GM21619 (cell line): Measurements from ENCODE around the gene FRYL.
"Not testable (repeated sequence)": the region's sequence is repeated elsewhere in the genome, so short reads cannot be mapped to it uniquely, and the experiment has no call there.

Experiments
- ATAC-seq: cut with Tn5 transposase; IDR thresholded peaks from one replicate; pipeline ENCODE4 v1.9.1; 2021; ENCODE audit not compliant: unreplicated experiment

Gene FRYL

DNA sequence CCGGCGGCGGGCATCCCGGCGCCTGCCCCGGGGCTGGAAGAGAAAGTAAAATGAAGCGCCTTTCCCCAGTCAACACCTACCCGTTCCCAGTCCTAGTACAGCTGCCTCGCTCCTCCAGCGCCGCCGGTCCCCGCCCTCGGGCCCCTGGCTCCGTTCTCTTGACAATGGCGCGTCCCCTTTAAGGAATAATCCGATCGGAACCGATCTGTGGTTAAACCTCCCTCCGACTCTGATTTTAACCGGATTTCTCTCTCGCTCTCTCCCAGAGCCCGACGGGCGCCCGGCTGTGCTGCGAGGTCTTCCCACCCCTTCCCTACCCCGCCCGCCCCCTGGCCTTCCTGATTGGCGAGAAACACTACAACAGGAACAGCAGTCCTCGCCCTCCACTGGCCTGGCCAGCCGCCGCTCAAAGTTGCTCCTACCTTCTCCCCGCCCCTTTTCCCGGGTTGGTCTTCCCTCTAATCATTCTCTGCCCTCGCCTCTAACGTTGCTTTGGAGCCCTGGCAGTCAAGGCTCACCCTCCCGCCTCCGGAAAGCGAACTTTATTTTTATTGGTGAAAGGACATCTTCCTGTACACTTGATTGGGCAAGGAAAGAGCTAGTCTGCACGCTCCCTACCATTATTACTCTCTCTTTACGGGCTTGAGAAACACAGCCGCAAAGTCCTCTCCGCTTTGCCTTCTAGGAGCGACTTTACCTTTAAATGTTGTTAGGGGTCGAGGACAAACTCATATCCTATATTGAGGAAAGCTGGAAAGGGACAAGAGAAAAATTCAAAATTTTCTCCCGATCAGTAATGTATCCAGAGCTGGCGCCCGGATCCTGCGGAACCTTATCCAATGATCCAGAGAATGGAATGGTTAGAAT, at the start of gene FRYL:
TSS of gene FRYL (minus strand) at position 282 of the 867 bp plus-strand sequence. CDS start 145,869 bp downstream, outside the sequence.
- peak; percentile 86 for ATAC-seq

DNA sequence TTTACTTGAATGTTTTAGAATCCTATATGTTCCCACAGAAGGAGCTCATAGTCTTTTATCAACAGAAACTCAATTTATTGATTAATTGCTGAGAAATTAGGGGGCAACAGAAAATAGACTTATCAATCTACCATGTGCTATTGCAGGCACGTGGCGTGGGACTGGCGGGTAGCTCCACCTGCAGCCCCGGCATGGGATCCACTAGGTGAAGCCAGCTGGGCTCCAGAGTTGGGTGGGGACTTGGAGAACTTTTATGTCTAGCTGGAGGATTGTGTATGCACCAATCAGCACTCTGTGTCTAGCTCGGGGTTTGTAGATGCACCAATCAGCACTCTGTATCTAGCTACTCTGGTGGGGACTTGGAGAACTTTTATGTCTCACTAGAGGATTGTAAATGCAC, 47.5 kb upstream of the FRYL start:
- no peak for ATAC-seq

DNA sequence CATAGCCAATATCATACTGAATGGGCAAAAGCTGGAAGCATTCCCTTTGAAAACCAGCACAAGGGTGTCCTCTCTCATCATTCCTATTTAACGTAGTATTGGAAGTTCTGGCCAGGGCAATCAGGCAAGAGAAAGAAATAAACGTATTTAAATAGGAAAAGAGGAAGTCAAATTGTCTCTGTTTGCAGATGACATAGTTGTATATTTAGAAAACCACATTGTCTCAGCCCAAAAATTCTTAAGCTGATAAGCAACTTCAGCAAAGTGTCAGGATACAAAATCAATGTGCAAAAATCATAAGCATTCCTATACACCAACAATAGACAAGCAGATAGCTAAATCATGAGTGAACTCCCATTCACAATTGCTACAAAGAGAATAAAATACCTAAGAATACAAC, 41.4 kb upstream of the FRYL start:
- ATAC-seq = not testable (repeated sequence)

DNA sequence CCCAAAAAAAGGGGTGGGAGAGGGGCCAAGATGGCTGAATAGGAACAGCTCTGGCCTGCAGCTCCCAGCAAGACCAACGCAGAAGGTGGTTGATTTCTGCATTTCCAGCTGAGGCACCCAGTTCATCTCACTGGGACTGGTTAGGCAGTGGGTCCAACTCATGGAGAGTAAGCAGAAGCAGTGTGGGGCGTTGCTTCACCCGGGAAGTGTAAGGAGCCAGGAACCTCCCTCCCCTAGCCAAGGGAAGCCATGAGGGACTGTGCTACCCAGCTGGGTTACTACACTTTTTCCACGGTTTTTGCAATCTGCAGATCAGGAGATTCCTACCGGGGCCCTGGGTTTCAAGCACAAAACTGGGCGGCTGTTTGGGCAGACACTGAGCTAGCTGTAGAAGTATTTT, 36.9 kb upstream of the FRYL start:
- no peak for ATAC-seq

DNA sequence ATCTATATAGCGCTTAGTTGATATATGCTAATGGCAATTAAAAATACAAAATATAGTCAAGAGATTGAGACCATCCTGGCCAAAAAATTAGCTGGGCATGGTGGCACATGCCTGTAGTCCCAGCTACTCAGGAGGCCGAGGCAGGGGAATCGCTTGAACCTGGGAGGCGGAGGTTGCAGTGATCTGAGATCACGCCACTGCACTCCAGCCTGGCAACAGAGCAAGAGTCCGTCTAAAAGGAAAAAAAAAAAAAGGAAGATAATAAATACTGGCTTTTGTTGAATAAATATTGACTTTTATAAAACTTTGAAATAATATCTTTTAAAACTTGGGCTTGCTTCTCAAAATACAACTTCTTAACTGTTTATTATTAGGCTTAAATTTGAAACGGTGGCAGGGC, 36.2 kb upstream of the FRYL start:
- ATAC-seq = not testable (repeated sequence)

DNA sequence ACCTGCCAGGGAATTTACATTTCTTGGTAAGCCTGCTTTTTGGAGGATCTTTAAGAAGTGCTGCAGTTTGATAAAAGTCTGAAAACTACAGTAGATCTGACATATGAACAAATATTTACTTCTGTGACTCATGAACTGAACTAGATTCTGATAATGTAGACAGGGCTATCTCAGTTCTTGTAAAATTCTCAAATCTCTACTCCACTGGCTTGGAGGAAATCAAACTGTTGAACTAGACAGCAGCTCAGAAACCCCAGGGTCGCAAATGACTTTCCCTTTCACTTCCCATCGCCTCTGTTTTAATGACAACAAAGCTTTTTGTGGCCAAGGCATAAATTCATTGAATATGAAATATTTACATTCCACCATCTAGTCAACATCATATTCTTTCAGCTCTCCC, 35.4 kb upstream of the FRYL start:
- peak; percentile 38 for ATAC-seq

DNA sequence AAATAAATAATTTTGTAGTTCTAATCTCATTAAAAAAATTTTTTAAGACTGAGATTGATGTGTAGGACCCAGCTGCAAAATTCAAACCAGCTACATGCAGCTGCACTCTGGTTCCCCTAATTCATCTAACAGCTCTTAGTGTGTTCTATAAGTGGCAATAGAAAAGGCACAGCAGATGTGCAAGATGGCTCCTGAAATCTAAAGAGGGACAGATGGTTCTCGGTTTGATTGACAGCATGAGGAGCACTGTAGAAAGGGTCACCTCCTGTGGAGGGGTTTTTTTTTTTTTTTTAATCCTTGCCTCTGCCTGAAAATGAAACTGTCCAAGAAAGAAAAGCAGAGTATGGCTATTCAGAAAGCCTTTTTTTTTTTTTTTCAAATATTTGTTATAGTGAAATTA, 33.9 kb upstream of the FRYL start:
- ATAC-seq = peak; percentile 74

DNA sequence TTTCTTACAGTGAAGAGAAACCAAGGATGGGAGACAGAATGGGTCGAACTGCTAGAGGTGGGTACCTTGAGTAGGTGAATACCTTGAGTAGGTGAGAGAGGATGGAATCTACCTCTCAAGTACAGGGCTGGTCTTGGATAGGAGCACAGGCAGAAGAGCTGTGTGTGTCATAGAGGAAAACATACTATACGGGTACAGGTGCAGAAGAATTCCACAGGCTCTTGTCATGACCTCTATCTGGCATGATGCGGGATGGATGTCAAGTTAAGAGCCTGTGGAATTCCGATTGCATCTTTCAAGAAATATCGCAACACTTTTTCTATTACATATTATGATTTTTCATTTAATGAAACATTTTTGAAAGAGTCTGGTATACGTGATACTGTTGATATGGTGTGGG, 32.8 kb upstream of the FRYL start:
- ATAC-seq = no peak

DNA sequence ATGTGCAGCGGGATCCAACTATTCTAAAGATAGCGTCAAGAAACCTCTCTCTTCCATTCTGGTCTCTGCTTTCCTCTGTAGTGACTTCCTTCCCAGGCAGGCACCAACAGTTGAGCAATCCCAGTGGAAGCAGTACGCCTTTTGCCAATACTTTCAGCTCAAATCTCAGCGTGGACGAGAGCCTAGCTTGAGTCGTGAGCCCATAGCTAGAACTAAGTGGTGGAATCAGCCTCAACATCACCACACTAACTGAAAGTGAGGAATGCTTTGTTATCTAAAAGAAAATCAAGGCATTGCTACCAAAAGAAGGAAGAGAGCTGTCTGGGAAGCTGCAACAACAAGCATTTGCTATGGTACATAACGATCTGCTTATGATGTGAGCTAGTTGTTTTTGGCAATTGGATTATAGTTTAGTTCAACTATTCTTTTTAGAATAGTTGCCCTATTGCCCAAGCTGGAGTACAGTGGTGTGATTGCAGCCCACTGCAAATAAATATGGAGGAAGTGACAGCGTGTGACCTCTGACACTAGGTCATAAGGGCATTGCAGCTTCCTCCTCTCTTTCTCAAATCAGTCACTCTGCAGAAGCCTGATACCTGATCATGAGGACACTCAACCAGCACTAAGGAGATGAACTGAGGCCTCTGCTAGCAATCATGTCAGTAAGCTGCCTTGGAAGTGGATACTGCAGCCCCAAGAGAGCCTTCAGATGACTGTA, 24.7 kb upstream of the FRYL start:
- no peak for ATAC-seq

DNA sequence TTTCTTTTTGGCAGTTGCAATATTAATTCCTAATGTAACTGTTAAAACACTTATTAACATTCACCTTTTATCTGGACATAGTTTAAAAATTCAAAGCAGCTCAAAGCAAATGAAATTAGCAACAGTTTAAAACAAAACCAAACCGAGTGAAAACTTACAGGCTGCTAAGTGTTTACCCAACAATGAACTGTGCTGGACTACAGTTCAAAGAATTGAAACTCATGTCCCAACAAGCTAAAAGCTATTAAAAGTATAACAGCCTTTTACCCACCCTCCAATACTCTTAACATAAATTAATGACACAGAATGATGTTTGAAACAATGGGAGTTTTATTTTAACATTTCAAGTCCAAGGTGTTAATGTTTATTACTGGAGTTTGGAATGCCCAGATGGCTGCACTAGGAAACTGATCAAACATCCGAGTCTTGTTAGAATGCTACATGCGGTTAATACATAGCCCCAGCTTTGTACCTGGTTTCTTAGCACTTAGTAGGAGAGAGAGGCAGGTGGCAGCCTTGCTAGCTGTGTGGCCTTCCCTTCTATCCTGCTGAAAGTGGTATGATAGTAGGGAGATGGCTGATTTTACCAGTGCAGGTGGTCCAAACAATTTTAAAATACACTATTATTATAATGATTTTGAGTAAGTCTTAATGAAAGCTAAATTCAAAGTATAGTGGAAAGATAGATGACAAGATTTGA, 21.1 kb upstream of the FRYL start:
- no peak for ATAC-seq

DNA sequence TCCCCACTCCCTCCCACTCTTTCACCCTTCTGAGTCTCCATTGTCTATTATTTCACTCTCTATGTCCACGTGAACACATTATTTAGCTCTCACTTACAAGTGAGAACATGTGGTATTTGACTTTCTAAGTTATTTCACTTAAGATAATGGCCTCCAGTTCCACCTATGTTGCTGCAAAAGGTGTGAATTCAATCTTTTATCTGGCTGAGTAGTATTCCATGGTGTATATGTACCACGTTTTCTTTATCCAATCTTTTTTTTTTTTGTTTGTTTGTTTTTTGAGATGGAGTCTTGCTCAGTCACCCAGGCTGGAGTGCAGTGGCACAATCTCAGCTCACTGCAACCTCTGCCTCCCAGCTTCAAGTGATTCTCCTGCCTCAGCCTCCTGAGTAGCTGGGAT, 20.1 kb upstream of the FRYL start:
- not testable (repeated sequence) for ATAC-seq

DNA sequence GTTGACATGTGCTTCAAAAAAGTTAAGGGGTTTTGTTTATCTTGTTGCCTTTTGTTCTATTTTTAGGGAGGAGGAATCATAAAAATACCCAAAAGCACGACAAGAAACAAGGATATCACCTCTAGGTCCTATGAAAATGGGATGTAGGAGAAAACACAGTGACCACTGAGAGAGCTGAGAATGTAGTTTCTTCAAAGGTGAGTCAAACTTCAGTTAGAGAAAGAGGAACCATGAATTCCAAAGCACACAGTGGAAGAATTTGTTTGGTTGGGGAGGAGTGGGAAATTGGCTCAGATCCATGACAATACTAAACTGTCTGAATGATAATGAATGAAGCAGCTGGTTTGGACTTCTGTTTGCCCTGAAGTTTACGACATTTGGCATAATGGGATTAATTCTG, 19.1 kb upstream of the FRYL start:
- ATAC-seq = no peak

DNA sequence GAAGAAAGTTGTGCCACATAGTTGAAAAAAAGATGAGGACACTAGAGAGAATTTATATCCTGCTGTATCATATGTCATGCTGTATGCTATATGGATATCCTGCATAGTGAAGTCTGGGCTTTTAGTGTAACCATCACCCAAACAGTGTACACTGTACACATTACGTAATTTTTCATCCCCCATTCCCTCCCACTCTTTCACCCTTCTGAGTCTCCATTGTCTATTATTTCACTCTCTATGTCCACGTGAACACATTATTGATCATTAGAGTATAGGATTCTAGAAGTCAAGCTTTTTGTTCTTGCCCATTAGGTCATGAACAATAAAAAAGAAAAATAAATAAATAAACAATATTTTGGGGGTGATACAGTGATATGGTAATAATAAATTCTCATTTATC, 18.0 kb upstream of the FRYL start:
- no peak for ATAC-seq

DNA sequence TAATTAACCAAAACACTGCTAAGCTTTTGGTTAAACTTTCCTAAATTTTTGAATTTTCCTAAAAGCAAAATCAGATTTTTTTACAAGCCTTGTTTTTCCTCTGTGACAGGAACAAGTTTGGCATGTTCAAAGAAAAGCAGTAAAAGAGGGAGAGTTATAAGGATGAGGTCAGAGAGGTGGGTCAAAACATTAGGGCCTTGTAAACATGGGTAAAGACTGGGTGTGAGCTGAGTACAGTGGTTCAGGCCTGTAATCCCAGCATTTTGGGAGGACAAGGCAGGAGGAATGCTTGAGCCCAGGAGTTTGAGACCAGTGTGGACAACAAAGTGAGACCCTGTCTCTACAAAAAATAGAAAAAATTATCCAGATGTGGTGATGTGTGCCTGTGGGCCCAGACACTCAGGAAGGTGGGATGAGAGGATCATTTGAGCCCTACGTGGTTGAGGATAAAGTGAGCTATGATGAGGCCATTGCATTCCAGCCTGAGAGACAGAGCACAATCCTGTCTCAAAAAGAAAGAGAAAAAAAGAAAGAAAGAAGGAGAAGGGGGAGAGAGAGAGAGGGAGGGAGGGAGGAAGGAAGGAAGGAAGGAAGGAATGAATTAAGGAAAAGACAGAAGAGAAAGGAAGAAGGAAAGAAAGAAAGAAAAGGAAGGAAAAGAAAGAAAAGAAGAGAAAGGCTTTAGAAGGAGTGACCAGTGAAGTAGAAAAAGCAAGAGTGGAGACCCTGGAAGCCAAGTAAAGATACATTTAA, 17.0 kb upstream of the FRYL start:
- ATAC-seq = no peak

DNA sequence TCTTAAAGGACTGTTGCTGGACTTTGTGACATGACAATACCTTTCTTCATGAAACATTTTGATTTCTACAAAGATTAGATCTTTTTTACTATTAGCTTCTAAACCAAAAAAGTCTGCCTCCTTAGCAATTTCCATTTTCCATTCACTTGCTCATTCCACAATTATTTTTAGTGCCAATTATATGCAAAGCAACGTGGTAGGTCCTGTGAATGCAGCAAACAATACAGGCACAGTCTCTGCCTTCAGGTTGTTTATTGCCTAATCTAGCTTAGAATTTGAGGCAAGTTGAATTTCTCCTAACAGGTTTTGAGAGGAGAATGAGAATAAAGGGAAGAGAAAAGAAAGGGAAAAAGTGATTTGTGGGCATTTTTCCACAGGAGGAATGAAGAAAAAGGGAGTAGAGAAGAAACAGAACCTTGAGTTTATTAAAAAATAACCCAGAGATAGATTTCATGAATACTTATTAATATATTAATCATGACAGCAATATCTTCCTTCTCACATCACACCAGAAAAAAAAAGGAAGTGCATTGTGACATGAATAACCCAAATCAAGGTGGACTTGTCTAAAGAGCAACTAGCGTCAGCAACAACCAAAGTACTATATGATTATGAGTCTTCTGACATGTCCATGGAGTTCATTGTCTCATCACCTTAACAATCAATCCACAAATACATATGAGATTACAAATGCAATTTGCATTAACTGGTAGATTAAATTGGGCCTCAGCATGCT, 16.3 kb upstream of the FRYL start:
- no peak for ATAC-seq

DNA sequence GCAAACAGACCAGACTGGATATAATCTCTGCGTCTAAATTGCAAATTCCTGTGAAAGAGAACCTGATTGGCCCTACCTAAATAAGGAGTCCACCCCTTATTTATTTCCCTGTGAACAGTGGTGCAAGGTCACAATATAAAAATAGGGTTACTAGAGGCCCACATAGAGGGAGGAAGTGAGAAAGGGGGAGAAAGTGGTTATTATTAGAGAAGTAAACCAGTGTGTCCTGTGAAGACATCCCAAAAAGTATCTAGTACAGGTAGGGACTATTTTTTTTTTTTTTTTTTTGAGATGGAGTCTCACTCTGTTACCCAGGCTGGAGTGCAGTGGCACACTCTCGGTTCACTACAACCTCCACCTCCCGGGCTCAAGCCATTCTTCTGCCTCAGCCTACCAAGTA, 15.0 kb upstream of the FRYL start:
- ATAC-seq = no peak

DNA sequence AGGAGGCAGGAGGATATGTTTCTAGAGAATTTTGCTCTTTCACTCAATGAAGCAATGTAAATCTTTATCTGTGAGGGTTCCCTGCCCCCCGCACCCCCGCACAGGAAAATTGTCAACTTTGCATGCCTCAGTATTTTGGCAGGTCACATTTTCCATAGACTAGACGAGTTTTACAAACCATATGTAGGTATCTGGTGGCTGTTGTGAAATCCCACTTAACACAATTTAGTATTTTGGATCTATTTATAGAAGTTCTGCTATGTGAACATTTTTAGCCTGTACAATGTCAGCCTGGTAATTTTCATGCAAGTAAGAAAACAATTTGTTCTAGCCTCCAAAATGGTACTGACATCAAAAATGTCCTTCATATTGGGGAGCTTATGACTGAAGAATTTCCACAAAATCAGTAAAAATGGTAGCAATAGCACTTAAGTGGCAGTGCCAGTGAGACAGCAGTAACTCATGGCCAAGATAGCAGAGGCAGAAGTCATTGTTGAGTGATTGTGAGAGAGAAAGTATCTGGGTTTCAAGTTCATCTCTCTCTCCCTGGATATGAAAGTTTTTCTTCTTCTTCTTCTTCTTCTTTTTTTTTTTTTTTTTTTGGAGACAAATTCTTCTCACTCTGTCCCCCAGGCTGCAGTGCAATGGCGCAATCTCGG, 12.4 kb upstream of the FRYL start:
- ATAC-seq = no peak

DNA sequence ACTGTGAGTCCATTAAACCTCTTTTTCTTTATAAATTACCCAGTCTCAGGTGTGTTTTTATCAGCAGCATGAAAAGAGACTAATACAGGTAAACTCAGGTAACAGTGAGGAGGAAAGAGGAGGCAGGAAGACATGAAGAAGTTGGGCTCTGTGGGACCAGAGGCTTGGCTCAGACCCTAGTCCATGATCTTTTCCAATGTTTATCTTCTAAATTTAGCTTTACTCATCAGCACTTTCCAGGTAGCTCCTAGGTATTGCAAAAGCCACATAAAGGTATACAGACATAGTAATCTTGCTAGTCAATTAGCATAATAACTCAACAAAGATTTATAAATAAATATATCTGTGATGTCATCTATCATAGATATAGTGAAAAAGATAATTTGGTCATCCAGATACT, 11.2 kb upstream of the FRYL start:
- no peak for ATAC-seq

DNA sequence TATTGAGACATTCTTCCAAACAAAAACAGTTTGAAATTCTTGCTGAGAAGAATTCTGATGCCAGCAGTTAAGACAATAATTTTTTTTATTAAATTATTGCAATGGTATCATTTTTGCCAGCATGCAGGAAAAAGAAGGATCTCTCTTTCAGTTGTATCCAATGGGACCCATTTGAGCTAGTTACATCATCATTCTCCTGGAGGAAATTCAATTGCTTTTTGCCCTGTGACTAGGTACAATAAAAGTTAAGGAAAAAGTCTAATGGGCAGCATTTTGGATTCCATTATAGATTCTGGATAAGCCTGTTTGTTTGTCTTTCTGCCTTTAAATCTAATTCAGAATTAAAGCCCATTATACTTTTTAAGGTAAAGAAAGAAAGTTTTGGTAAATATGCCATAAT, 10.5 kb upstream of the FRYL start:
- no peak for ATAC-seq

DNA sequence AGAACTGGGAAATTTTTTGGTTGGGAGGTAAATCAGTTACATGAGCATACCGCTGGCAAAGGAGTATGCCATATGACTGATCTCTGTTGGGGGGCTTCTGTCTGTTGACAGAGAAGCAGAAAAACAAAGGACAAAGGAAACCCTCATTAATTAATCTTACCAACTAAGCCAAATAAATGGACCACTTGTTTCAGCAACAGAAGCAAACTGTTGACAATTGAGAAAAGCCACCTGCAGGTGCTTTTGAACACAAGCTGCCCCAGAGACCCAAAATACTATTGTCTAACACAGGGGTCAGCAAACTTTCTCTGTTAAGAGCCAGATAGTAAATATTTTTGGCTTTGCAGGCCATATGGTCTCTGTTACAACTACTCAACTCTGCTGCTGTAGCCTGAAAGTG, 7.0 kb upstream of the FRYL start:
- ATAC-seq = no peak
